Occipital lobe (tissue), 3 donors: ENCODE measurements around the gene MANBA. TPM values are rescaled to one million over a fixed set of nuclear protein-coding genes. Genes with fewer than 3 reads are reported as not detected.

Experiments used
- DNase-seq: peaks from one replicate; lab custom pipeline; 2025; lab: John Stamatoyannopoulos, UW
- small RNA-seq: library from RNA; depleted of rRNA; stranded (forward); fragments of <200 nt; gene quantifications from one replicate; pipeline ENCODE3, GENCODE V24; 2014
- total RNA-seq: library from RNA; depleted of rRNA; stranded (reverse); fragments of >200 nt; gene quantifications from one replicate; pipeline ENCODE4 v1.2.3, GENCODE V29; 2014

MANBA gene
- total RNA-seq, 1 donor from 2014 or later, result 29.9 TPM

- no peak for DNase-seq
Measured at GRCh38 chr4:102596532-102596931, 164.2 kb downstream of the MANBA start.

GRCh38 chr4:102594000-102594399, 166.8 kb downstream of the MANBA start:
- DNase-seq, result no peak

GRCh38 chr4:102593147-102593546, 167.6 kb downstream of the MANBA start:
- DNase-seq, result no peak

- no peak for DNase-seq
Measured at GRCh38 chr4:102592256-102592655, 168.5 kb downstream of the MANBA start.

- no peak for DNase-seq
Measured at GRCh38 chr4:102589743-102590142, 171.0 kb downstream of the MANBA start.

GRCh38 chr4:102586644-102587021, 174.1 kb downstream of the MANBA start:
- DNase-seq, result no peak

GRCh38 chr4:102586002-102586643, 174.6 kb downstream of the MANBA start:
- DNase-seq, result no peak

GRCh38 chr4:102585329-102585728, 175.4 kb downstream of the MANBA start:
- DNase-seq, result no peak

GRCh38 chr4:102584091-102584490, 176.7 kb downstream of the MANBA start:
- DNase-seq, result no peak

Small RNA genes lying within 50 kb of the gene (small RNA-seq; reads per million reads assigned to genes)
- gene AC018797.1, result not detected

Other genes starting within 250 kb of the MANBA start
- 288 TPM for gene UBE2D3, start 66.6 kb upstream of the MANBA start, total RNA-seq
- gene CISD2, start 108.0 kb upstream of the MANBA start, total RNA-seq, result 54.3 TPM